ENCODE data around the gene ZRANB1.

Gene ZRANB1

DNA sequence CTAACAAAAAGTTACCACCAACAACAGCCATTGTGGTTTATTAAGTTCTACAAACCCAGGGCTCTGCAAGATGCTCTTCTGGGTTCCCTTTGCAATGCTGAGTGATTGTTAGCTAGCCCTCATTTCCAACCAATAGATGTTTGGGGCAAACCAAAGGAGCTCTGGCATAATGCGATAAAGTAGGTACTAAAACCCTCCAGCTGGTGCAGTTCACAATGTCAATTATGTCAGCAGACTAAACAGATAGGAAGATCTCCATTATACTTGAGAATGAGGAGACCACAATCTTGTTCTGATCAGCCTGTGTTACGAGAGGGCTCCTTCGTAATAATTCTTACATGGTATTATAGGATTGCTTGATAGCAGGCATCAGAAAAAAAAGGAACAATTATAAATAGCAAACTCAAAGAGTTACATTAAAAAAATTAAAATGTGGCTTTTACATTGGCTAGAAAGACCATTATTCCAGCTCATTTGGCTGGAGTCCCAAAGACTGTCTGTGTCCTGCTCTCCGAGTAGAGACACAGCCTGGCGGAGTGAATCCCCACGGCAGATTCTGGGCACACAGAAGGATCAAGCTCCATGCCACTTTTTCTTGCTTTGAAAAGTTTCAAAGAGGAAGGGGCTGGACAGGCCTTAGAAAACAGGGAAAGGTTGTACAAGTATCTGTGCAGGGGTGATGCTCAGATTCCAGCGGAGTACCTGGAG, 93.8 kb downstream of the ZRANB1 start:
- DNase-seq (ENCODE audit: low read depth) = no peak

- DNase-seq (ENCODE audit: low read depth) = no peak
Observed at GRCh38 chr10:125037145-125037877, 95.4 kb downstream of the ZRANB1 start.
